ENCODE measurements around the gene SHC4. TPM values are rescaled to one million over a fixed set of nuclear protein-coding genes. Genes with fewer than 3 reads are reported as not detected.
A peak's percentile ranks its signal among the peaks of the same experiment; 100 is the strongest.

Gene SHC4
- total RNA-seq, 1 donor from 2014 or later: 7.2 TPM

DNA sequence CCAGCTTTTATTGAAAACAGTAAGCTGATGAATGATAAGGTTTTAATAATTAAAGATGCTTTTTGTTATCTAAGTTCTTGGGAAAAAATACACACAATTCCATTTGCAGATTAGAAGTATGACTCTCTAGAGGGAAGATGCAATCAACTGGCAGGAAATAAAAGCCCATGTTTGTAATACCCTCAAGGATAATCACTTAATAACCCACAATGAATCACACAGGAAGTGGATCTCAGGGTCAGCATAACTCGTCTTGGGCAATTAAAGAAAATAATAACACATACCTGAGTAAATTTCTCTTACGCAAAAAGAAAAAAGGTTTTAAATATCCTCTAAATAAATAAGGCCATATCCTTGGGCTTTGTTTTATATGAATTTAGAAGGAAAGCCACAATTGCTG is 95.2 kb downstream of the SHC4 start:
- intact Hi-C loops (cut with DNase I): no loop called here
- no peaks in the 10 kb centered on the region for H3K4me1 ChIP-seq
- H3K27ac ChIP-seq: no peak overlapping the region
- H3K36me3 ChIP-seq: no peaks in the 10 kb centered on the region
- no peaks in the 10 kb centered on the region for H3K9me3 ChIP-seq
- H3K4me3 ChIP-seq: no peak overlapping the region
- no peaks in the 10 kb centered on the region for H3K27me3 ChIP-seq
- TF ChIP-seq, protein P1, sequence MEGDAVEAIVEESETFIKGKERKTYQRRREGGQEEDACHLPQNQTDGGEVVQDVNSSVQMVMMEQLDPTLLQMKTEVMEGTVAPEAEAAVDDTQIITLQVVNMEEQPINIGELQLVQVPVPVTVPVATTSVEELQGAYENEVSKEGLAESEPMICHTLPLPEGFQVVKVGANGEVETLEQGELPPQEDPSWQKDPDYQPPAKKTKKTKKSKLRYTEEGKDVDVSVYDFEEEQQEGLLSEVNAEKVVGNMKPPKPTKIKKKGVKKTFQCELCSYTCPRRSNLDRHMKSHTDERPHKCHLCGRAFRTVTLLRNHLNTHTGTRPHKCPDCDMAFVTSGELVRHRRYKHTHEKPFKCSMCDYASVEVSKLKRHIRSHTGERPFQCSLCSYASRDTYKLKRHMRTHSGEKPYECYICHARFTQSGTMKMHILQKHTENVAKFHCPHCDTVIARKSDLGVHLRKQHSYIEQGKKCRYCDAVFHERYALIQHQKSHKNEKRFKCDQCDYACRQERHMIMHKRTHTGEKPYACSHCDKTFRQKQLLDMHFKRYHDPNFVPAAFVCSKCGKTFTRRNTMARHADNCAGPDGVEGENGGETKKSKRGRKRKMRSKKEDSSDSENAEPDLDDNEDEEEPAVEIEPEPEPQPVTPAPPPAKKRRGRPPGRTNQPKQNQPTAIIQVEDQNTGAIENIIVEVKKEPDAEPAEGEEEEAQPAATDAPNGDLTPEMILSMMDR (IDR thresholded peaks at IDR 0.05): no peak
- no peak for DNase-seq (ENCODE audit: low spot score in 2 of 2)

DNA sequence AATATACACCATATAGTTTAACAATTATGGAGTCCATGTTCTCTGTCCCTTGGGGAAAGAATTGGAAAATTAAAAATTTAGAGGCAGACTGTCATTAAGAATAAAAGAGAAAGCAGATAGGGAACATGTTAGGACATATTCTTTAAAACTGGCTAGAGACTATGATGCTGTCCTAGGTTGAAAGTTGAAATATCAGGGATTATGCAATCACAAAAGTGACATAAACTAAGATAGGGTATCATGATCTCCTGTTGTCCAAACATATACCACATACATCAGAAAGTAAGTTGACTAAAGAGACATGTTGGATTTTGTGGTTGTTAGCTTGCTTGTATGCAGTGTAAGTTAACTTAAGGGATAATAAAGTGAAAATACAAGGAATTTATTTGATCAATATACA is 95.7 kb downstream of the SHC4 start:
- no peaks in the 10 kb centered on the region for H3K4me1 ChIP-seq
- DNase-seq (ENCODE audit: low spot score in 2 of 2): no peak
- H3K9me3 ChIP-seq: no peaks in the 10 kb centered on the region
- H3K27ac ChIP-seq: no peak overlapping the region
- intact Hi-C loops (cut with DNase I): no loop called here
- H3K4me3 ChIP-seq: no peak overlapping the region
- H3K27me3 ChIP-seq: no peaks in the 10 kb centered on the region
- H3K36me3 ChIP-seq: no peaks in the 10 kb centered on the region
- TF ChIP-seq, protein P1 (IDR thresholded peaks at IDR 0.05): no peak

DNA sequence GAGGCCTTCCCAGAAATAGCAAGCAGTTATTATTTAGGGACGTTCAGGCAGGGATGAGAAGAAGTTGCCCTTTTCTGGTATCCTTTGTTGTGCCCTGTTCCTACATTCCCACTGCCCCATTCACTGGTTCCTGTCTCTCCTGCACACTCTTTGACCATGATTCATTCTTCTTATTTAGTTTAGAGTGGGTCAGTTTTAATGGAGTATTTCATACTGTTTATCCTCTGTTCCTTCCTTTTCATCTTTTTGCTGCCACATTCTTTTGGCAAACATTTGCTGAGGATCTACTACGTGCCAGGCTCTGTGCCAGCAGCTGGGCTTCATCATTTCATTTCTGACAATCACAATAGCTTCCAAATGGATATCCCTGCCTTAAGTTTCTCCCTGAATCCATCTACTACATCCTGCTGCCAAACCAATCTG is 97.6 kb downstream of the SHC4 start:
- Histone ChIP-seq H3K4me1 (no peaks in the 10 kb centered on the region), H3K4me3 (no peak overlapping the region), H3K36me3 (no peaks in the 10 kb centered on the region), H3K9me3 (no peaks in the 10 kb centered on the region), H3K27ac (peak overlapping the region in 1 of 2 donors; percentile 8), H3K27me3 (no peaks in the 10 kb centered on the region)
- TF ChIP-seq, protein P1 (IDR thresholded peaks at IDR 0.05): no peak
- no peak for DNase-seq (ENCODE audit: low spot score in 2 of 2)
- intact Hi-C loops (cut with DNase I): no loop called here

DNA sequence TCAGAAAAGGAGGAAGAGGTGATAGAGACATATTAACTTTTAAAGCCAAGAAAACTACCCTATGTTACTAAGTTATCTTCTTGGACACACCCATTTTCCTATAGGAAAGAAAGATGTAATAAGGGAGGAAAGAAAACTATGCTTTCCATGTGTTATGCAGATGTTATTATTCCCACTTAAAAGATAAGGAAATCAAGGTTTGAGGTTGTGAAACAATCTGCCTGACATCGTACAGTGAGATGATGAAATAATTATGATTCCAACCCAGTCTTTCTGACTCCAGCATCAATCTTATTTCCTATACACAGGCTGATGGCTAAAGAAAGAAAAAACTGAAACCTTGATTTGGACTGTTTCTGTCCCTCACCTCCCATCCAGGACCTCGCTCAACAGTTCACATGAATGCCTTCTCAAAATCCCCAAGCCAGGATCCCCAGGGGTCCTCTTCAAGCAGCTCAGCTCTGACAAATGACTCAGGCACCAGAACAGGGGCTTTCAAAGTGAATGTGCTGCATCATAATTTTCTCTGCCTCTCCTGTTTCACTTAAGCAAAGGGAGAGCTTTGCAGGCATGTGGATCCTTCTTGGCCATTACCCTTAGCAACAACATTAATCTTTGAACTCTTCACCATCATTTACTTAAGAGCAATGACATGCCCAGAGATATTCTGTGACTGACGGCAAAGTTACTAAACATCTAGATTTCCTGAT is 98.2 kb downstream of the SHC4 start:
- no peaks in the 10 kb centered on the region for H3K9me3 ChIP-seq
- no peak overlapping the region for H3K4me3 ChIP-seq
- intact Hi-C loops (cut with DNase I): no loop called here
- no peaks in the 10 kb centered on the region for H3K36me3 ChIP-seq
- no peak for DNase-seq (ENCODE audit: low spot score in 2 of 2)
- peak overlapping the region in 1 of 2 donors; percentile 8 for H3K27ac ChIP-seq
- TF ChIP-seq, protein P1 (IDR thresholded peaks at IDR 0.05): no peak
- no peaks in the 10 kb centered on the region for H3K4me1 ChIP-seq
- no peaks in the 10 kb centered on the region for H3K27me3 ChIP-seq

DNA sequence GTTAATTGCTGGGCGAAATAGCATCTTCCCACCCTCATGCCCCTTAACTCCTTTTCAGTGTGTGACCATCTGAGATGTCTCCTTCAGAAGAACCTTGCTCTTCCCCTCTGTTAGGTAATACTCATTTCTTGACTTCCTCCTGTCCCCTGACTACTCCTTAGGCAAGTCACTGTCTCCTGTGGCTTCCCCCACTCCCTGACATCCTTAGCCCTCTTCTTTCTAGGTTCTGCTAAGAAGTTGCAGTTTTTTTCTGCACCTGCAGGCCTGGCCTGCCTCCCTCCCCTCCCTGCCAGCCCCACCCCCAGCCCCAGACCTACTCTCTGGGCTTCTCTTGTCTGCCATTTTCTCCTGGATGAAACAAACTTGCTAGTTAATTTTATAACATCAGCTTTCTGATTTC is 101.0 kb downstream of the SHC4 start:
- TF ChIP-seq, protein P1 (IDR thresholded peaks at IDR 0.05): no peak
- DNase-seq (ENCODE audit: low spot score in 2 of 2): no peak
- intact Hi-C loops (cut with DNase I): loop anchor here (1.0 kb wide), 1 partner anchor 116 kb away; no protein-coding TSS in a partner anchor

More for the DNA sequence above, 101.0 kb downstream of the SHC4 start:
- Histone ChIP-seq H3K36me3 (no peaks in the 10 kb centered on the region), H3K9me3 (no peaks in the 10 kb centered on the region), H3K4me1 (no peaks in the 10 kb centered on the region), H3K27ac (peak overlapping the region in 1 of 2 donors; percentile 26), H3K27me3 (no peaks in the 10 kb centered on the region), H3K4me3 (no peak overlapping the region)

All from ascending aorta (tissue), 2 donors.